Breast epithelium (tissue), 3 donors: ENCODE results near the gene BRIX1.

ENCODE experiments used
- POLR2A ChIP-seq: fragments of 450-650 bp; IDR thresholded peaks from one replicate; pipeline ENCODE4 v1.6.1; 2016; ENCODE audit warnings: antibody characterized with exemption, mild to moderate bottlenecking, moderate library complexity
- TF ChIP-seq, protein P1 (sequence below), 3 donors: fragments of 450-650 bp; IDR thresholded peaks; one replicate each; pipeline ENCODE4 v1.5.1; 2016 to 2017; ENCODE audit warnings: antibody characterized with exemption in 3 of 3, mild to moderate bottlenecking in 3 of 3, moderate library complexity in 3 of 3

DNA sequence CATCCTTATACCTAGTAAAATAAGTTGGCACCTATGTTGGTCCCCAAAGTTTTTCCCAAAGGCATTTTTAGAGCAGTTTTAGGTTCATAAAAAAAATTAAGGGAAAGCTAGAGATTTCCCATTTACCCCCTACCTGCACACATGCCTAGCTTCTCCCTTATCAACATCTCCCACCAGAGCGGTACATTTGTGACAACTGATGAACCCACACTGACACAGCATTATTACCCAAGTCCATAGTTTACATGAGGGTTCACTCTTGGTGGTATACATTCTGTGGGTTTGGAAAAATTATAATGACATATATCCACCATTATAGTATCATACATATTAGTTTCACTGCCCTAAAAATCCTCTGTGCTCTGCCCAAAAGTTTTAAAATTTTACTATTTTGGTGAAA lies 12.3 kb upstream of the BRIX1 start:
- TF ChIP-seq, protein P1, sequence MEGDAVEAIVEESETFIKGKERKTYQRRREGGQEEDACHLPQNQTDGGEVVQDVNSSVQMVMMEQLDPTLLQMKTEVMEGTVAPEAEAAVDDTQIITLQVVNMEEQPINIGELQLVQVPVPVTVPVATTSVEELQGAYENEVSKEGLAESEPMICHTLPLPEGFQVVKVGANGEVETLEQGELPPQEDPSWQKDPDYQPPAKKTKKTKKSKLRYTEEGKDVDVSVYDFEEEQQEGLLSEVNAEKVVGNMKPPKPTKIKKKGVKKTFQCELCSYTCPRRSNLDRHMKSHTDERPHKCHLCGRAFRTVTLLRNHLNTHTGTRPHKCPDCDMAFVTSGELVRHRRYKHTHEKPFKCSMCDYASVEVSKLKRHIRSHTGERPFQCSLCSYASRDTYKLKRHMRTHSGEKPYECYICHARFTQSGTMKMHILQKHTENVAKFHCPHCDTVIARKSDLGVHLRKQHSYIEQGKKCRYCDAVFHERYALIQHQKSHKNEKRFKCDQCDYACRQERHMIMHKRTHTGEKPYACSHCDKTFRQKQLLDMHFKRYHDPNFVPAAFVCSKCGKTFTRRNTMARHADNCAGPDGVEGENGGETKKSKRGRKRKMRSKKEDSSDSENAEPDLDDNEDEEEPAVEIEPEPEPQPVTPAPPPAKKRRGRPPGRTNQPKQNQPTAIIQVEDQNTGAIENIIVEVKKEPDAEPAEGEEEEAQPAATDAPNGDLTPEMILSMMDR (IDR thresholded peaks at IDR 0.05): no peak
- TF ChIP-seq POLR2A: no peak
